Measurements from ENCODE around the gene CPT1A.

Gene CPT1A

GRCh38 chr11:68783216-68783821, 58.4 kb downstream of the CPT1A start:
- DNase-seq, result no peak

GRCh38 chr11:68782711-68783110, 59.0 kb downstream of the CPT1A start:
- no peak for DNase-seq

GRCh38 chr11:68780829-68781228, 60.9 kb downstream of the CPT1A start:
- no peak for DNase-seq

- DNase-seq, result no peak
Observed at GRCh38 chr11:68778205-68778604, 63.5 kb downstream of the CPT1A start.

- DNase-seq, result no peak
Observed at GRCh38 chr11:68776442-68777235, 65.1 kb downstream of the CPT1A start.

- DNase-seq, result no peak
Observed at GRCh38 chr11:68775951-68776388, 65.7 kb downstream of the CPT1A start.

- no peak for DNase-seq
Observed at GRCh38 chr11:68774194-68774585, 67.5 kb downstream of the CPT1A start.

GRCh38 chr11:68773521-68774193, 68.1 kb downstream of the CPT1A start:
- no peak for DNase-seq

GRCh38 chr11:68772936-68773335, 68.8 kb downstream of the CPT1A start:
- no peak for DNase-seq

GRCh38 chr11:68770781-68771180, 70.9 kb downstream of the CPT1A start:
- no peak for DNase-seq

- DNase-seq, result no peak
Observed at GRCh38 chr11:68767672-68768071, 74.0 kb downstream of the CPT1A start.

GRCh38 chr11:68766786-68767185, 74.9 kb downstream of the CPT1A start:
- DNase-seq, result no peak

- DNase-seq, result no peak
Observed at GRCh38 chr11:68764746-68765145, 77.0 kb downstream of the CPT1A start.

GRCh38 chr11:68763926-68764657, 77.6 kb downstream of the CPT1A start:
- DNase-seq, result no peak

GRCh38 chr11:68763181-68763721, 78.5 kb downstream of the CPT1A start:
- DNase-seq, result no peak

- no peak for DNase-seq
Observed at GRCh38 chr11:68762481-68762880, 79.2 kb downstream of the CPT1A start.

- no peak for DNase-seq
Observed at GRCh38 chr11:68761801-68762200, 79.9 kb downstream of the CPT1A start.

- no peak for DNase-seq
Observed at GRCh38 chr11:68759991-68760390, 81.7 kb downstream of the CPT1A start.

GRCh38 chr11:68757711-68758110, 84.0 kb downstream of the CPT1A start:
- no peak for DNase-seq

GRCh38 chr11:68756171-68756766, 85.4 kb downstream of the CPT1A start:
- DNase-seq, result no peak

GRCh38 chr11:68753300-68753699, 88.4 kb downstream of the CPT1A start:
- no peak for DNase-seq

- DNase-seq, result peak; percentile 90
Observed at GRCh38 chr11:68751331-68751856, 90.3 kb downstream of the CPT1A start, which contains the start of gene TESMIN. TSS of gene TESMIN (minus strand) at chr11:68751520. CDS start at chr11:68750660, 860 bp downstream.
